Memory B cell (primary cell): ENCODE results near the gene PRRX2.

Experiments used
- ATAC-seq: fragments of 150-1000 bp; cut with Tn5 transposase; 2 replicates; pipeline ENCODE4 v1.10.0; 2021; ENCODE audit warnings: low read depth, mild to moderate bottlenecking, moderate library complexity
- DNase-seq, 2 donors: peaks; one replicate each; pipeline ENCODE4 v3.0.0; 2022; ENCODE audit warnings: low spot score in 2 of 2
- H3K27ac Mint-ChIP-seq: one replicate; pipeline ENCODE4 v1.8.0; 2022; ENCODE audit warnings: mild to moderate bottlenecking, moderate library complexity, mixed read lengths
- H3K27me3 Mint-ChIP-seq: one replicate; pipeline ENCODE4 v1.8.0; 2022; ENCODE audit warnings: mixed read lengths
- H3K36me3 Mint-ChIP-seq: one replicate; pipeline ENCODE4 v1.8.0; 2022; ENCODE audit warnings: mild to moderate bottlenecking, mixed read lengths
- H3K4me1 Mint-ChIP-seq: one replicate; pipeline ENCODE4 v1.8.0; 2022; ENCODE audit warnings: mixed read lengths
- H3K4me3 Mint-ChIP-seq: one replicate; pipeline ENCODE4 v1.8.0; 2022; ENCODE audit warnings: mild to moderate bottlenecking, moderate library complexity, mixed read lengths
- H3K9me3 Mint-ChIP-seq: one replicate; pipeline ENCODE4 v1.8.0; 2022; ENCODE audit warnings: mixed read lengths

PRRX2 gene

DNA sequence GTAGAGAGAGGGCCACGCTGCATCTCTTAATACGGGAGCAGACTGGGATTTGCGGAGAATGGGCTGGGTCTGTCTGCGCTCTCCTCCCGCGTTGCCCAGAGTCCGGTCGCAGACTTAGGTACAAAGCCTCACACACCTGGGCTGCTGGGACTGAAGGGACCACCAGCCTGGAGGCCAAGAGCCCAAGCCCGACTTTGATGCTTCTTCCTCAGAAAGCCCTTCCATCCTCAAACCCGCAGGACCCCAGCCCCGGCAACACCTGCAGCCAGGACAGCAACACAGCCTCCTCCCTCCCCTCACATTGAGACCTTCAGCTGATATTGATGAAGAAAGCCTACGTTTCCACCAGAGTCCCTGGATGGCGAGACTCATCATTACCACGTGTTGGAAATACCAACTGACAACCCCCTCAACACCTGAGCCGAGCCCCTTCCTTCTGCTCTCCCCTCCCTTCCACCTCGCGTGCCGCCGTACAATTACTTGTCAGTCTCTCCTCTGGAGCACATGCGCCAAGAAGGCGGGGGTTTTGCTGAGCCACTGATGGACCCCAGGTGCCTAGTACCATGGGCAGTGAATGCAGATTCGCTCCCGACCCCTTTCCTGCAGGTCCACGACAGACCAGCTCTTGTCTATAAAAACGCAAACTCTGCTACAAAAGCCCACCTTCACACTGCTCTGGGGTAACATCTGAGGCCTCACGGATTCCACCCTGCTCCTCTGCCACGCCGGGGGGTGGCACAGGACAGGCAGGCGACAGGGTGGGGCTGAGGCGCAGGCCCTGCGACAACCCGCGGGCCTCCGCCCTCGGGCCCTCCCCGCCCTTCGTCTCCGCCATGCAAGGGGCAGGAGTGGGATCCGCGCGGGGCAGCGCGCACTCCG, 24.3 kb upstream of the PRRX2 start:
- Mint-ChIP-seq H3K4me3 (peak overlapping the region; percentile 85), H3K27ac (peak overlapping the region; percentile 74), H3K36me3 (peaks cover 9% of the 10 kb centered on the region), H3K27me3 (no peaks in the 10 kb centered on the region), H3K4me1 (peaks cover 13% of the 10 kb centered on the region), H3K9me3 (no peaks in the 10 kb centered on the region)
- no peak for ATAC-seq
- DNase-seq, result peak in 1 of 2 donors; percentile 31

DNA sequence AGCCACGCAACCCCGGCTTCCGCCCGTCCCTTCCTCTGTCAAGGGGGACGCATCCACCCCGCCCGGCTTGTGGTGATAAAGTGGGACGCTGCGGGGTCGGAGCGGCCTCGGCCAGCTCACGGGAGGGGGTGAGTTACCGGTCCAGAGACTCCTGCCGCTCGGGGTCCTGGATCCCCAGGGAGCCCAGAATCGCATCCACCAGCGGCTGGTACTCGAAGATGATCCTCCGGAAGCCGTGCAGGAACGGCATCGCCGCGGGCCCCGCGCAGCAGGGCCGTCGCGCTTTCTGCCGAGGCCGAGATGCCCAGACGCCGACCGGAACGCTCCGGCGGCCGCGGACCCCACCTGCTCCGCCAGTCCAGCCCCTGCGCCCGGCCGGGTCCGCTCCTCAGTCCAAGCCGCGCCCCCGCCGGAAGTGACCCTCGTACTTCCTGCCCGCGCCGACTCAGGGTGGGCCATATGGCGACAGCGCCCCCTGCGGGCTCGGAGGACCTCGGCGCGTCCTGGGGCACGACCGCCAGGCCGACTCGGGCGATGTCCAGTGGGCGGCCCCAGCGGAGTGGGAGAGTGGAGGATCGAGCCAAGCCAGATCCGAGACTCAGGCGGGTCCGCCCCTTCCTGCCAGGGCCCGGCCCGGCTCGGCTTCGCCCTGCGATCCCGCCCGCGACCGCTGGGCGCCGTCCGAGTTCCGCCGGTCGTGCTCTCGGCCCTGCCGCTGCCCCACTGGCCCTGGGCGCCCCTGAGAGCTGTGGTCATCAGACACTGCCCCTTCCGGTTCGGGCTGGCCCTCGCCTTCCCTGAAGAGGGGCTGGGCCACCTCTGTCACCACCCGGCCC, 23.5 kb upstream of the PRRX2 start, which contains the start of gene ASB6:
Gene ASB6, minus strand, starts transcription at position 402 of the 836 bp plus-strand sequence. Its CDS starts 152 bp downstream, at position 250.
- DNase-seq, result peak; percentile 97 to 100
- Mint-ChIP-seq H3K4me1 (peaks cover 13% of the 10 kb centered on the region), H3K9me3 (no peaks in the 10 kb centered on the region), H3K4me3 (peak within 1 kb of the TSS; percentile 85), H3K27ac (peak within 1 kb of the TSS; percentile 74), H3K27me3 (no peaks in the 10 kb centered on the region), H3K36me3 (peaks cover 9% of the 10 kb centered on the region)
- ATAC-seq, result peak; percentile 88

DNA sequence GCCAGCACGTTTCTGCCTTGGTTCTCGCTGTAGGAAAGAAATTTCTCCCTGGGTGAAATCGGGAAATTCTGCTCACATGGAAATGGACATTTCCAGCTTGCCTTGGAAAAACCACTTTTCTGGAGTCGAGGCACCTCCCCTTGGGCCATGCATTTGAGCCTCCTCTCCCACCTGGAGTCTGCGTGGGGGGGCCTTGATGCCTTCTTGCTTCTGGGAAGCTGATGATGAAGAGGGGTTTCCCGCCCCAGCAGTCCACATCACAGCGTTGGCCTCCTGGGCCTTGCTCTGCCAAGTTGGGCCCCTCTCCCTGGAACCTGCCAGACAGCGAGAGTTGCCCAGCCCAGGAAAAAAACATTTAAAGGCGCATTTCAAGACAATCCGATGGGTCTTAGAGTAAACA, 21.7 kb upstream of the PRRX2 start:
- Mint-ChIP-seq H3K4me1 (peaks cover 8% of the 10 kb centered on the region), H3K27me3 (peaks cover 6% of the 10 kb centered on the region), H3K9me3 (peaks cover 2% of the 10 kb centered on the region), H3K27ac (no peak overlapping the region), H3K4me3 (peak overlapping the region; percentile 1), H3K36me3 (peaks cover 1% of the 10 kb centered on the region)
- ATAC-seq (no peak), DNase-seq (no peak)

DNA sequence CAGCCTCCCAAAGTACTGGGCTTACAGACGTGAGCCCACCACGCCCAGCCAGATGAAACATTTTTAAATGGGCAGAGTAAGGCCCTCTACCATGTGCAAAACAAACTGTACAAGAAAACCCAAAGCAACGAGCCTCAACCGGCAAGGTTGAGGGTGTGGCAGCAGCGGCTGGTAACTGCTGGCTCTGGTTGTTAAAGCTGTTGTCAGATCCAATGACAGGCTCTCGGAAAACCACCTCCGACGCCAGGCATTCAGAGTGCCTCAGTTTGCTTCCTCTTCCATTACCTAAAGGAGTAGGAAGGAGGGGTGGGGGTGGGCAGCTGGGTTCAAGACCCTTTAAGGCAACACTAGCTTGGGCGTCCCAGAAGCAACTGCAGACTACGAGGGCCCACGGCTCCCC, 21.1 kb upstream of the PRRX2 start:
- H3K4me1 Mint-ChIP-seq, result peaks cover 8% of the 10 kb centered on the region
- peaks cover 1% of the 10 kb centered on the region for H3K36me3 Mint-ChIP-seq
- H3K4me3 Mint-ChIP-seq, result no peak overlapping the region
- no peak overlapping the region for H3K27ac Mint-ChIP-seq
- peaks cover 2% of the 10 kb centered on the region for H3K9me3 Mint-ChIP-seq
- H3K27me3 Mint-ChIP-seq, result peaks cover 6% of the 10 kb centered on the region
- DNase-seq (no peak), ATAC-seq (no peak)

DNA sequence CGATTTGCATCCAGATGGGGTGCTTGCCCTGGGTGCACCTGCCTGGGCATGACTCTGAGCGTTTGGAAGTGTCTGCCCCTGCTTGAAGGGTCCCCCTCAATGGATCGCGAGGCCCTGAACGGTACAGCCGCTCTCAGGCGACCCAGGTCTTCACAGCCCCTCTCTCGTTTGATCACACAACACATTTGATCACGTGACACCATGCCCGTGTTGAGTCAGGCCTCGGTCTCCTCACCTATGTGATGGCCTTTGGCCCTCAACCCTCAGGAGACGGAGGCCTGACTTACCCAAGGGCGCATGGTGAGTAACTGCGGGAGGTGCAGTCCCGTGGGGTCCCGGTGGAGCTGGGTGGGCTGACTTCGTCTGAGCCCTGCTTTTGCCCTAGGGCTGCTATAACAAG, 20.5 kb upstream of the PRRX2 start:
- Mint-ChIP-seq H3K36me3 (no peaks in the 10 kb centered on the region), H3K4me3 (no peak overlapping the region), H3K9me3 (peaks cover 2% of the 10 kb centered on the region), H3K4me1 (peaks cover 8% of the 10 kb centered on the region), H3K27me3 (peaks cover 6% of the 10 kb centered on the region), H3K27ac (no peak overlapping the region)
- DNase-seq, result no peak
- ATAC-seq, result no peak

DNA sequence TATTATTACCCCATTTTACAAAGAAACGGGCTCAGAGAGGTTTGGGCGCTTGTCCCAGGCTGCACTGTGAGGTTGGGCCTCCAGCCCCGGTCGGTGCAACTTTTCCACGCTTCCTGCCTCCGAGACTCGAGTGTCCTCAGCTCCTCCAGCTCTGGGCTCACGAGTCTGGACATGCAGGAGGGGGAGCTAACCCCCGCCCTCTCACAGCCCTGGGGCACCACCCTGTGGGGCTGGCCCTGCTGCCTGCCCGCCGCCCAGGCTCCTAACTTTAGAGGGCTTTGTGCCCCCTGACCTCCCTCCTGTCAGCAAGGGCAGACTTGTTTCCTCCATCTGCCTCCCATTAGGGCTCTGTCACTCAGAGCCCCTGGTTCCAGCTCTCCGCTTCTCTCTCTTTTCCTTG, 19.2 kb upstream of the PRRX2 start:
- H3K4me3 Mint-ChIP-seq, result no peak overlapping the region
- H3K36me3 Mint-ChIP-seq, result no peaks in the 10 kb centered on the region
- no peak overlapping the region for H3K27ac Mint-ChIP-seq
- H3K9me3 Mint-ChIP-seq, result peaks cover 2% of the 10 kb centered on the region
- H3K27me3 Mint-ChIP-seq, result peaks cover 11% of the 10 kb centered on the region
- no peak for ATAC-seq
- H3K4me1 Mint-ChIP-seq, result peaks cover 4% of the 10 kb centered on the region
- no peak for DNase-seq

DNA sequence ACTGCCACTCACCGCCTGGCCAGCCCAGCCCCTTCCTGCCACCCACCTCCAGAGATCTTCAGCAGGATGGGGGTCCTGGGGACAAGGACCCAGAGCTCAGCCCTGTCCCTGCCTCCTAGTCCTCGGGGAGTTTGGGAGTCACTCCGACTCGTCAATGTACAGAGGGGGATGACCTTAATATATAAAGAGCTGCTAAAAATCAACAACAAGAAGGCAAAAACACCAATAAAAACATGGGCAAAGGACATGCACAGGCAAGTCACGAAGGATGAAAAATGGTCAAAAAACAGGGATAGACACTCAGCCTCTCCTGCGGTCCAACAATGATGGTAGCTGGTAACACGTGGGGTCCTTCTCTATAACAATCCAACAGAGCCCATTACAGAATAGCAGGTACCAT, 18.8 kb upstream of the PRRX2 start:
- Mint-ChIP-seq H3K9me3 (peaks cover 2% of the 10 kb centered on the region), H3K27me3 (peaks cover 11% of the 10 kb centered on the region), H3K27ac (no peak overlapping the region), H3K4me1 (peaks cover 2% of the 10 kb centered on the region), H3K4me3 (no peak overlapping the region), H3K36me3 (no peaks in the 10 kb centered on the region)
- ATAC-seq (no peak), DNase-seq (no peak)

DNA sequence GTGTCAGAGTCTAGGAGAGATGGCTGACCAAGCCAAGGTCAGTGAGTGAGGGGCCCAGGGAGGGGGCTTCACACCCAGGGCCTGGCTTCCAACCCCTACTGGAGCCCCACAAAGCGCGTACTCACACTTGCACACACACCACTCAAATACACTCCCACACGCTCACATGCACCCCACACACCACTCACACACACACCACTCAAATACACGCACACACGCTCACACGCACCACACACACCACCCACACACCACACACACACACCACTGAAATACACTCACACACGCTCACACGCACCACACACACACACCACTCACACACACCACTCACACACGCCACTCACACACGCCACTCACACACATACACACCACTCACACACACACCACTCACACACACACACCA, 17.8 kb upstream of the PRRX2 start:
- Mint-ChIP-seq H3K27ac (no peak overlapping the region), H3K27me3 (peaks cover 11% of the 10 kb centered on the region), H3K36me3 (no peaks in the 10 kb centered on the region), H3K4me3 (no peak overlapping the region), H3K9me3 (peaks cover 2% of the 10 kb centered on the region), H3K4me1 (no peaks in the 10 kb centered on the region)
- ATAC-seq (no peak), DNase-seq (no peak)

DNA sequence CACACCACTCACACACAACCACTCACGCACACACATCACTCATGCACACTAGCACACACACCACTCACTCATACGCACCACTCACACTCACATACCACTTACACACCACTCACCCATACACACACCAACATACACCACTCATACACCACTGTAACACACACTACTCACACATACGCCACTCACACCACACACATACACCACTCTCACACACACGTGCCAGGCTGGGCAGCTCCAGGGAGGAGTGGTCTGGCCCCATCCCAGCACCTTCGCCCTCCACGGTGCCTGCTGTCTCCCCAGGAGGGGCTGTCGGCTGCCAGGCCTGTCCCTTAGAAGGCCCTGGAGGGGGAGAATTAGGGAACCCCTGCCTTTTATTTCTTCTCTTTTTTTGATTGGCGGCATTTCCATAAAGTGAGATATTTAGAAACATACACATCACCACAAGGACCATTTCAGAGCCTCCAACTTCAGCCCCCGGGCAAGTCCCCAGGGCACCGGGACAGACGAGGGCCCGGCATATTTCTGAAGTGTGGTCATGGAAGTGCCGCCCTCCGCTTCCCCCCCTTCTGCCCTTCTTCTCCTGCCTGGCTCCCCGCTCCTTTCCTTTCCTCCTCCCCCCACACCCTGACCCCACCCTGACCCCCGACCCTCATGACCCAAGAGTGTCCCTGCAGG, 17.2 kb upstream of the PRRX2 start:
- DNase-seq, result no peak
- Mint-ChIP-seq H3K4me3 (no peak overlapping the region), H3K4me1 (no peaks in the 10 kb centered on the region), H3K36me3 (no peaks in the 10 kb centered on the region), H3K9me3 (peaks cover 2% of the 10 kb centered on the region), H3K27ac (no peak overlapping the region), H3K27me3 (peaks cover 11% of the 10 kb centered on the region)
- no peak for ATAC-seq

DNA sequence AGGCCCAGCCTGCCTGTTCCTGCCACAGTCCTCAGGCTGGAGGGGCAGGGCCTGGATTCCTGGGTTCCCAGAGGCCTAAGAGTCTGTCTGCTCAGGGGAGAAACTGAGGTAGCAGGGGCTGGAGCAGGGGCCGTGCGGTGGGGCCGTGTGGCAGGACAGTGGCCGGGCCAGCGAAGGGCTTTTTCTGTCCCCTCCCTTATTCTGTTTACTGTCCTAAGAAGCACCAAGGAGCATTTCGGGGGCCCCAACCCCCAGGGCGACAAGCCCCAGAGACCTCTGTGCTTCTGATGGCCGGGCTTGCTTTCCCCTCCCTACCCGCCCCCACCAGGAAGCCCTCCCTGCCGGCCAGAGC, 16.7 kb upstream of the PRRX2 start:
- no peak overlapping the region for H3K4me3 Mint-ChIP-seq
- H3K36me3 Mint-ChIP-seq, result no peaks in the 10 kb centered on the region
- peaks cover 13% of the 10 kb centered on the region for H3K27me3 Mint-ChIP-seq
- DNase-seq (no peak), ATAC-seq (no peak)
- no peaks in the 10 kb centered on the region for H3K4me1 Mint-ChIP-seq
- H3K9me3 Mint-ChIP-seq, result peaks cover 2% of the 10 kb centered on the region
- no peak overlapping the region for H3K27ac Mint-ChIP-seq

DNA sequence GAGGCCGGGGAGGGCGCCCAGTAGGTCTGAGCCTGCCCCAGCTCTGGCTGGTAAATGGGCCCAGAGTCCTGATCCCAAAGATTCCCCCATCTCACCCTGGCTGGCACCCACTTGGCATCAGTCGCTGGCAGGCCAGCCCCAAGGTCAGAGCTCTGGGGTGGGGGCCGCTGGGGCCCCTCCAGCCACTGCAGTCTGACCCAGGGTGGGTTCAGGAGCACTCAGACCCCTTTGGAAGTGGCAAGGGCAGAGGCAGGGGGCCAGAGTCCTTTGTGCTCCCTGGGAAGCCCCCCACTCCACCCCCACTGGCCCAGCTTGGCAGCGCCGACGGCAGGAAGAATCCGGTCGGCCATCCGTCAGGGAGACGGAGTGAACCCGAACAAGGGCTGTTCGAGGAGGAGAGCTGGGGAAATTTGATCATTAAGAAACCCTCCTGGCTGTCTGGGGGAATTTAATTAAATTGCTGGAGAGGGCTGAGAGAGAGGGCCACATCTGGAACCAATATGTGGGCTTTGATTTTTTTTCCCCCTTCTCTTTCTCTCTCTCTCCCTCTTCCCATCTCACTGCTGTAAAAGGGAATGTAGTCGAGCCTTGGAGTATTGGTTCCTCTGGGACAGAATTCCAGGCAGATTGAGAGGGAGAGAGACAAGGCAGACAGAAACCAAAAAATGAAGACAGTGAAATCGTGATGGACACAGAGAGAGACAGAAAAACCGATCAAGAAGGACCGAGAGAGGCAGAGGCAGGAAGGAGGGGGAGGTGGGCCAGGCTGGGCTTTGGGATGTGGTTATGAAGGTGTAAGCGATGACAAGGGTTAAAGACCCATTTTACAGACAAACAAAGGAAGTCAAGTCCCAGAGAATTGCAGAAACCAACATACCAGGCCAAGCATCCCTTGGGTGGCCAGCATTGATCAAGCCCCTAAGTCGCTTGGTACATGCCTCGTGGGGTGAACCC, 15.4 kb upstream of the PRRX2 start:
- Mint-ChIP-seq H3K4me3 (no peak overlapping the region), H3K4me1 (no peaks in the 10 kb centered on the region), H3K27ac (no peak overlapping the region), H3K36me3 (no peaks in the 10 kb centered on the region), H3K9me3 (peaks cover 2% of the 10 kb centered on the region), H3K27me3 (peaks cover 13% of the 10 kb centered on the region)
- ATAC-seq (no peak), DNase-seq (no peak)

DNA sequence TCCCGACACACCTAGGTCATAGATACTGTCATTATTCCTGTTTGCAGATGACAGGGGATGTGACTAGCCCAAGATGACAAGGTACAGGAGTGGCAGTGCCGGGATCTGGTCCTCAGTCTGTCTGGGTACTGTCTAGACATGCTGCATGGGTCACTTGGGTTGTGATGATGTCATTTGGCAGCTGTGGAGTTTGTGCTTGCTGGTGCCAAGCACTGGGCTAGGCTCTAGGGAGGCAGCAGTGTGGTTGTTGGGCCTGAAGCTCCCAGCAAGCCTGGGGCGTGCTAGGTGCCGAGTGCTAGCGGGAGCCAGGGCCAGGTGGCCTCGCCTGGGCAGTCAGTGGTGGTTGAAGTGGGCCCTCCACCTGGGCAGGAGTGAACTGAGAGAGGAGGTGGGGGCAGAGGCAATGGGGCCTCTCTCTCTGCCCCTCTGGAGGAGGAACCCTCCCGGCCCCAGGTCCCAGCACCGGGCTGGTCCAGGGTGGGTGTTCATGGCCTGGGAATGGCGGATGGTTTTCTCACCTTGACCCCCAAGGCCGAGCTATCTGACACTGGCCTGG, 14.7 kb upstream of the PRRX2 start:
- no peak overlapping the region for H3K4me3 Mint-ChIP-seq
- peaks cover 13% of the 10 kb centered on the region for H3K27me3 Mint-ChIP-seq
- no peak overlapping the region for H3K27ac Mint-ChIP-seq
- H3K36me3 Mint-ChIP-seq, result no peaks in the 10 kb centered on the region
- H3K4me1 Mint-ChIP-seq, result no peaks in the 10 kb centered on the region
- H3K9me3 Mint-ChIP-seq, result peaks cover 2% of the 10 kb centered on the region
- ATAC-seq (no peak), DNase-seq (no peak)
